ENCODE data around the gene FCSK. TPM values are rescaled to one million over a fixed set of nuclear protein-coding genes. Genes with fewer than 3 reads are reported as not detected.

The FCSK gene
- total RNA-seq, 1 donor from 2014 or later, result 21.8 TPM

DNA sequence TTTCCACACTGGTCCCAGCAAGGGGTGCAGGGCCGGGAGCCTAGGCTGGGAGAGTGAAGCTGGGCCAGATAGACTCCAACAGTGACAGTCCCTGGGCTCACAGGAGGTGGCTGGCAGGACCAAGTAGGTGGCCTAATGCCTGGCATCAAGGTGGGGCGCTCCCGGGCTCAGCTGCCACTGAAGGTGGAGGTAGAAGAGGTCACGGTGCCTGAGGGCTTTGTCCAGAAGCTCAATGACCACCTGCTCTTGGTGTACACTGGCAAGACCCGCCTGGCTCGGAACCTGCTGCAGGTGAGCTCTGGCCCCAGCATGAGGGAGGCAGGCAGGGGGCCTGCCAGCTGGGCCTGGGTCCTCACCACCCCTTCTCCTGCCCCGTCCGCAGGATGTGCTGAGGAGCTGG is 23.8 kb downstream of the FCSK start:
- TF ChIP-seq CTCF (conservative IDR thresholded peaks at IDR 0.05; ENCODE audit: low read depth, low read length), result no peak
- no peak for DNase-seq (ENCODE audit: low read depth)

DNA sequence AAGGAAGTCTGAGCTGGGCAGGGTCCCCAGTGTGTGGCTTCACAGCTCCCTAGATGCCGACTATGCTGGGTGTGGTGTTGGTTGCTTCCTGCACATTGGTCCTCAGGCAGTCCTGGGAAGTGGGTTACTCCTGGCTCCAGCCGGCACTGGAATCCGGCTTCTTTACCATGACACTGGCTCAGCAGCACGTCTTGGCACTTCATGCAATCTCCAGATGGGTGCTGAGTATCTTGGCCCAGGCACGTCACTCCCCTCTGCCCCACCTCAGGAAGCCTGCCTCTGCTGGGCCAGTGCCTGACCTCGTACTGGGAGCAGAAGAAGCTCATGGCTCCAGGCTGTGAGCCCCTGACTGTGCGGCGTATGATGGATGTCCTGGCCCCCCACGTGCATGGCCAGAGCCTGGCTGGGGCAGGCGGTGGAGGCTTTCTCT is 24.5 kb downstream of the FCSK start:
- no peak for DNase-seq (ENCODE audit: low read depth)
- no peak overlapping the region for H3K4me3 ChIP-seq (ENCODE audit: low read depth, low read length)

More for the DNA sequence above, 23.8 kb downstream of the FCSK start:
- no peak overlapping the region for H3K4me3 ChIP-seq (ENCODE audit: low read depth, low read length)

DNA sequence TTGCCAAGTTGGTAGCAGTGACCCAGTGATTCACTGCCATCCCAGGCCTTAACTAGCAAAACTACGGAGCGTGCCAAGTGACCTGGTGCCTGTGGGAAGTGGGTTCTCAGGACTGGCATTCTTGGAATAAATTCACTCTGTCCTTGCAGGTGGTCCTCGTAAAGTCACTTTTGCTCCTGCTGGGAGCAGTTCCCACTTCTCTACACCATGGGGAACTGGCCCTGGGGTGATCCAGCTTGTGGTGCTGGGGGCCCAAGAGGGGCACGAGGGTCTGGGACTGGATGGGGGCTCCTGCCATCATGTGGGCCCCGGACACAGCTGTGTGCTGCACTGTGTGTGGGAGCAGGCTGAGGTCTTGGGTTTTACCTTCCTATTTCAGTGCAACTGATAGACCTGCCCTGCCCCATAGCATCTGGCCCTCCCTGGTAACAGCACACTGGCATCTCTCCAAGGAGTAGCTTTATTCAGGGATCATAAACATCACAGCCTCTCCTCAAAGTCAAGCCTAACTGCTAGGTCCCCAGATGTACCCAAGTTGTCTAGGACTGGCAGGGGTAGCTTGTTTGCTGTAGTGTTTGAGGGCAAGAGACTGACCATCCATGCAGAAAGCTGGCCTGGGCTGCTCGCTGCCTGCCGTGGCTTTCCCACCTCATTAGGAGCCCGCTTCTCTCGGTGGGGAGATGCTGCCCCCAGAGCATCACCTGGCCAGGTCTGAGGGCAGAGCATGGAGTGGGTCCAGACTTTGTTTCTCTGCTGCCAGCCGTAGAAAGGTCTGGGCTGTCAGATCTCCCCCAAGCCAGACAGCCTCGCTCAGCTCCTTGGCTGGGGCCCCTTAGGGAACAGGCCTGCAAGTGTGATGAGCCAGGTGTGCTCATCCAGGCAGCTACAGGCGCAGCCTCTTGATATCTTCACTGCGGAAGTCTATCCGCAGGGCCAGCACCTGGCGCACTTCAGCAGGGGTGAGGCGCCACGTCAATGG is 26.0 kb downstream of the FCSK start:
- DNase-seq (ENCODE audit: low read depth), result no peak
- H3K4me3 ChIP-seq (ENCODE audit: low read depth, low read length), result no peak overlapping the region
- TF ChIP-seq CTCF (conservative IDR thresholded peaks at IDR 0.05; ENCODE audit: low read depth, low read length), result no peak

More for the DNA sequence above, 24.5 kb downstream of the FCSK start:
- no peak for TF ChIP-seq CTCF (conservative IDR thresholded peaks at IDR 0.05; ENCODE audit: low read depth, low read length)

DNA sequence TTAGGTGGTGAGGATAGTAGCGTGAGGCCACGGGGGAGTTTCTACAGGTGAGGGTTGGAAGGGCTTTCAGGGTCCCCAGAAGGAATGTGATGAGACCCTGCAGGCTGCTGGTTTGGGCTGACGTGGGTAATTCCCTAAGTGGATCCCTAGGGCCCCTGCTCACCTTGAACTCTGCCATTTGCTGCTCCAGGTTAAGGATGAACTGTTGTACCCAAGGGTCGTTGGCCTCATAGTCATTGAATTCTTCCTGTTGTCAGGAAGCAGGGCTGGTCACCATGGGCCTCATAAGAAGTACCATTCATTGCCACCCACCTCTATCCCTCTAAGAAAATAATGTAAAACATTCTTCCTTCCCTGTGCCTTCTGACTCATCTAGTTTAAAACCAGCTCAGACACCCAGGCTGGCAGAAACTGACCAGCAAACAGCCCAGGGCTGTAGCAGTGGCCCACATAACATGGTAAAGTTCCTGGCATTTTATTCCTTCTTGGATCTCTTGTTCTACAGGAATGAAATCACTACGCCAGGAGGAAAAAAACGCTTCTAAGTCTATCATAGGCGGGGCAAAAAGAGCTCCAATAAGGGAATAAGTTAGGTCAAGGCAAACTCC is 27.6 kb downstream of the FCSK start:
- H3K4me3 ChIP-seq (ENCODE audit: low read depth, low read length), result no peak overlapping the region
- TF ChIP-seq CTCF (conservative IDR thresholded peaks at IDR 0.05; ENCODE audit: low read depth, low read length), result no peak
- DNase-seq (ENCODE audit: low read depth), result peak; percentile 27

GRCh38 chr16:70482624-70483023 is 28.2 kb downstream of the FCSK start:
- H3K4me3 ChIP-seq (ENCODE audit: low read depth, low read length), result no peak overlapping the region
- no peak for DNase-seq (ENCODE audit: low read depth)
- no peak for TF ChIP-seq CTCF (conservative IDR thresholded peaks at IDR 0.05; ENCODE audit: low read depth, low read length)

DNA sequence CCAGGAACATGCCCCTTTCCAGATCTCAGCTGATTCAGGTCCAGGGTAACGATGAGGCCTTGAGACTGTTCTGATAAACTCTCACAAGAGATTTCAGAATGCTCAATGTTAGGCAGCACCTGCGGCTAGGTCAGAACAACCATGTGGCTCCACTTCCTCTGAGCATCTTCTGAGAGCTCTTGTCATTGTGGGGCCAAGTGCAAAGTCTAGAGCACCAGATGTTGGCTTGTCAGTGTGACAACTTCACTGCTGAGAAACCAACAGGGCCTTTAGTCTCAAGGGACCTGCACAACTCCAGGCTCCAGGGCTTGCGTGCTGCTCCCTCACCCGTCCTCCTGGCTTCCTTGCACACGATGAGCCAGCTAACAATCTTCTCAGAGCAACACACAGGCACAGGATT is 29.0 kb downstream of the FCSK start:
- no peak for TF ChIP-seq CTCF (conservative IDR thresholded peaks at IDR 0.05; ENCODE audit: low read depth, low read length)
- no peak for DNase-seq (ENCODE audit: low read depth)
- no peak overlapping the region for H3K4me3 ChIP-seq (ENCODE audit: low read depth, low read length)

Measured in epithelial cell of proximal tubule (primary cell).